ENCODE data around the gene DSEL. TPM values are rescaled to one million over a fixed set of nuclear protein-coding genes. Genes with fewer than 3 reads are reported as not detected.

Gene DSEL
- total RNA-seq, 1 donor from 2014 or later, result 0.07 TPM

DNA sequence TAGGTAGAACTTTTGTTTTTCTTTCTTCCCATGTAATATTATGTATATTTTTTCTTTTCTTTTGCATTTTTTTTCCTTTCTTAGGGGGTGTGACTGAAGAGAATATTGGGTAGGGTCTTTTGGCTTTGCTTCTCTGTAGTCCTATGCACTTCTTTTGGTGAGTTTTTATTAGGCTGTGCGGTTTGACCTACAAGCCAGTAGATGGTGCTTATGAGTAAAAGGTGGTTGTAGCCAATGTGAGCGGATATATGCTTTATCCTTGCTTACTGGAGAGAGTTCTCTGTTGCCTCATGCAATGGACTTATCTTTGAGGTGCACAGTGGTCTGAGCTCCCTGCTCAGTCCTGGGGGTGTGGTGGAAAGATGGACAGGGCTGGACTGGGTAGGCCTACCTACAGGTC, 52.7 kb downstream of the DSEL start:
- no peaks in the 10 kb centered on the region for H3K27me3 Mint-ChIP-seq
- peaks cover 3% of the 10 kb centered on the region for H3K9me3 Mint-ChIP-seq
- TF ChIP-seq, protein P1, sequence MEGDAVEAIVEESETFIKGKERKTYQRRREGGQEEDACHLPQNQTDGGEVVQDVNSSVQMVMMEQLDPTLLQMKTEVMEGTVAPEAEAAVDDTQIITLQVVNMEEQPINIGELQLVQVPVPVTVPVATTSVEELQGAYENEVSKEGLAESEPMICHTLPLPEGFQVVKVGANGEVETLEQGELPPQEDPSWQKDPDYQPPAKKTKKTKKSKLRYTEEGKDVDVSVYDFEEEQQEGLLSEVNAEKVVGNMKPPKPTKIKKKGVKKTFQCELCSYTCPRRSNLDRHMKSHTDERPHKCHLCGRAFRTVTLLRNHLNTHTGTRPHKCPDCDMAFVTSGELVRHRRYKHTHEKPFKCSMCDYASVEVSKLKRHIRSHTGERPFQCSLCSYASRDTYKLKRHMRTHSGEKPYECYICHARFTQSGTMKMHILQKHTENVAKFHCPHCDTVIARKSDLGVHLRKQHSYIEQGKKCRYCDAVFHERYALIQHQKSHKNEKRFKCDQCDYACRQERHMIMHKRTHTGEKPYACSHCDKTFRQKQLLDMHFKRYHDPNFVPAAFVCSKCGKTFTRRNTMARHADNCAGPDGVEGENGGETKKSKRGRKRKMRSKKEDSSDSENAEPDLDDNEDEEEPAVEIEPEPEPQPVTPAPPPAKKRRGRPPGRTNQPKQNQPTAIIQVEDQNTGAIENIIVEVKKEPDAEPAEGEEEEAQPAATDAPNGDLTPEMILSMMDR (IDR thresholded peaks at IDR 0.05), result no peak
- DNase-seq (no peak), ATAC-seq (ENCODE audit: low read depth) (no peak)
- ChIA-PET POLR2A (no interaction called here), CTCF (no interaction called here)
- H3K36me3 Mint-ChIP-seq (ENCODE audit: low read depth), result no peaks in the 10 kb centered on the region
- peaks cover 16% of the 10 kb centered on the region for H3K4me1 Mint-ChIP-seq
- H3K4me3 Mint-ChIP-seq, result no peak overlapping the region
- H3K27ac Mint-ChIP-seq, result no peak overlapping the region
- intact Hi-C loops (cut with micrococcal nuclease), result loop anchor here (5.0 kb wide), 1 partner anchor 1198 kb away; no protein-coding TSS in a partner anchor

DNA sequence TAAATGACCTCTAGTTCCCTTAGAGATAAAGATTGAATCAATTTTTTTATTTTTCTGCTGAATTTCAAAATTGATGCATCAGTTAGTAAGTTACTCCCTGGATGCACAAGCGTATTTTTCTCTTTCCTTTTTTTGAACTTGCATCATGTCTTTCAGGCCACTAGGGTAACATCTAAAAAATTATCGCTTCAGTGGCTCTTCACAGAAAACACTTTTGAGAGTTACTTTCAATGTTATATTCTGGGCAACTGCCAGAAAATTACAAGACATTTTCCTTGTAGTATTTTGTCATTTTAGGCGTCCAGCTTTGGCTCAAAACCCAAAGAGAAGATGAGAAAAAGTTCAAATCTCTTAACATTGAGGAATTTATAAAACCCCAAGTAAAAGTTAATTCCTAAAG, 59.8 kb downstream of the DSEL start:
- Mint-ChIP-seq H3K27me3 (no peaks in the 10 kb centered on the region), H3K27ac (no peak overlapping the region), H3K4me3 (no peak overlapping the region), H3K4me1 (no peaks in the 10 kb centered on the region), H3K9me3 (no peaks in the 10 kb centered on the region), H3K36me3 (ENCODE audit: low read depth) (no peaks in the 10 kb centered on the region)
- ChIA-PET POLR2A (no interaction called here), CTCF (no interaction called here)
- ATAC-seq (ENCODE audit: low read depth) (no peak), DNase-seq (no peak)
- TF ChIP-seq, protein P1 (IDR thresholded peaks at IDR 0.05), result no peak
- intact Hi-C loops (cut with micrococcal nuclease), result no loop called here

Data from activated B cell treated with CpG ODN at 0.5 μM for 24 hours (primary cell).